Neural cell (in vitro differentiated cells): ENCODE results near the gene MMP3. TPM values are rescaled to one million over a fixed set of nuclear protein-coding genes. Genes with fewer than 3 reads are reported as not detected.
"Not testable (repeated sequence)": the region's sequence is repeated elsewhere in the genome, so short reads cannot be mapped to it uniquely, and the experiment has no call there.

ENCODE experiments used
- H2AFZ ChIP-seq: fragments of 200-600, 300-800 bp; sonication (generic), shearing (Covaris generic); 2 replicates; pipeline ENCODE4 v1.6.0; 2014; ENCODE audit warnings: low read depth, mild to moderate bottlenecking, antibody characterized with exemption, low read length, moderate library complexity
- H3F3A ChIP-seq: fragments of 200-600 bp; shearing (Covaris generic); 2 replicates; pipeline ENCODE4 v1.6.1; 2016; ENCODE audit warnings: mild to moderate bottlenecking, moderate library complexity, mixed read lengths, antibody characterized with exemption, low read length; ENCODE audit not compliant: insufficient read depth, poor library complexity, severe bottlenecking
- H3K27ac ChIP-seq: fragments of 200-600, 300-800 bp; sonication (generic), shearing (Covaris generic); 2 replicates; pipeline ENCODE4 v1.5.1; 2014; ENCODE audit warnings: mild to moderate bottlenecking, low read length, moderate library complexity
- H3K27me3 ChIP-seq: fragments of 300-800, 200-600 bp; sonication (generic), shearing (Covaris generic); 2 replicates; pipeline ENCODE4 v1.6.0; 2014; ENCODE audit warnings: mild to moderate bottlenecking, low read depth, low read length, moderate library complexity; ENCODE audit not compliant: insufficient read depth
- H3K36me3 ChIP-seq: fragments of 300-800, 200-600 bp; sonication (generic), shearing (Covaris generic); 2 replicates; pipeline ENCODE4 v1.5.1; 2014; ENCODE audit warnings: mild to moderate bottlenecking, antibody characterized with exemption, low read length, moderate library complexity; ENCODE audit not compliant: insufficient read depth
- H3K4me2 ChIP-seq: fragments of 300-800, 200-600 bp; sonication (generic), shearing (Covaris generic); 2 replicates; pipeline ENCODE4 v1.6.0; 2014; ENCODE audit warnings: mild to moderate bottlenecking, low read length
- H3K4me3 ChIP-seq: fragments of 300-800, 200-600 bp; sonication (generic), shearing (Covaris generic); 2 replicates; pipeline ENCODE4 v1.5.1; 2014; ENCODE audit warnings: mild to moderate bottlenecking, low read length, moderate library complexity
- H3K79me2 ChIP-seq: fragments of 200-600 bp; shearing (Covaris generic); replicated peaks from 2 replicates; pipeline ENCODE4 v1.6.0; 2014; ENCODE audit warnings: mild to moderate bottlenecking, low read length, moderate library complexity; ENCODE audit not compliant: insufficient read depth
- H3K9ac ChIP-seq: fragments of 300-800, 200-600 bp; sonication (generic), shearing (Covaris generic); 2 replicates; pipeline ENCODE4 v1.6.1; 2016; ENCODE audit warnings: mild to moderate bottlenecking, low read length, mixed read lengths
- H3K9me2 ChIP-seq: fragments of 200-600 bp; shearing (Covaris generic); 2 replicates; pipeline ENCODE4 v1.6.1; 2016; ENCODE audit warnings: mild to moderate bottlenecking, low read length, mixed read lengths; ENCODE audit not compliant: insufficient read depth
- H3K9me3 ChIP-seq: fragments of 200-600, 300-800 bp; sonication (generic), shearing (Covaris generic); 2 replicates; pipeline ENCODE4 v1.6.1; 2016; ENCODE audit warnings: mild to moderate bottlenecking, mixed run types, low read length, moderate library complexity, mixed read lengths
- H4K20me1 ChIP-seq: fragments of 200-600 bp; shearing (Covaris generic); 2 replicates; pipeline ENCODE4 v1.6.1; 2016; ENCODE audit warnings: mild to moderate bottlenecking, mixed run types; ENCODE audit not compliant: insufficient read depth
- EP300 ChIP-seq: fragments of 450-650 bp; conservative IDR thresholded peaks from 2 replicates; pipeline ENCODE4 v1.6.1; 2014; ENCODE audit warnings: antibody characterized with exemption, mild to moderate bottlenecking, moderate library complexity; ENCODE audit not compliant: poor library complexity, severe bottlenecking
- EZH2 ChIP-seq: fragments of 200-600, 300-800 bp; shearing (Covaris generic), sonication (generic); IDR thresholded peaks from 2 replicates; pipeline ENCODE4 v1.6.1; 2014; ENCODE audit warnings: antibody characterized with exemption, low read length, borderline replicate concordance, mild to moderate bottlenecking; ENCODE audit not compliant: insufficient read depth, poor library complexity, severe bottlenecking
- MXI1 ChIP-seq: fragments of 450-650 bp; conservative IDR thresholded peaks from 2 replicates; pipeline ENCODE4 v1.6.1; 2014; ENCODE audit warnings: antibody characterized with exemption, mild to moderate bottlenecking; ENCODE audit not compliant: poor library complexity, severe bottlenecking
- RAD21 ChIP-seq: fragments of 450-650 bp; conservative IDR thresholded peaks from 2 replicates; pipeline ENCODE4 v1.6.1; 2014; ENCODE audit warnings: antibody characterized with exemption, mild to moderate bottlenecking, moderate library complexity
- SMC3 ChIP-seq: fragments of 450-650 bp; conservative IDR thresholded peaks from 2 replicates; pipeline ENCODE4 v1.6.1; 2014; ENCODE audit warnings: antibody characterized with exemption, mild to moderate bottlenecking, moderate library complexity; ENCODE audit not compliant: poor library complexity
- TAF1 ChIP-seq: IDR thresholded peaks from 2 replicates; pipeline ENCODE4 v1.6.1; 2012; ENCODE audit warnings: low read depth
- polyA plus RNA-seq: library from polyadenylated mRNA; depleted of rRNA; stranded (reverse); fragments of >200 nt; gene quantifications from 2 replicates; pipeline ENCODE4 v1.2.3, GENCODE V29; 2014
- TF ChIP-seq, protein P1 (sequence below): IDR thresholded peaks from 2 replicates; pipeline ENCODE4 v1.6.1; 2012; ENCODE audit warnings: borderline replicate concordance

Gene MMP3
- polyA plus RNA-seq, 1 donor from 2014 or later: not detected

GRCh38 chr11:102878595-102878994, 35.2 kb upstream of the MMP3 start:
- no peaks in the 10 kb centered on the region for H4K20me1 ChIP-seq
- H3K9ac ChIP-seq: no peak overlapping the region
- H3K9me2 ChIP-seq: no peaks in the 10 kb centered on the region
- TF ChIP-seq EP300 (no peak), RAD21 (no peak), MXI1 (no peak), TAF1 (no peak), EZH2 (no peak)
- TF ChIP-seq, protein P1, sequence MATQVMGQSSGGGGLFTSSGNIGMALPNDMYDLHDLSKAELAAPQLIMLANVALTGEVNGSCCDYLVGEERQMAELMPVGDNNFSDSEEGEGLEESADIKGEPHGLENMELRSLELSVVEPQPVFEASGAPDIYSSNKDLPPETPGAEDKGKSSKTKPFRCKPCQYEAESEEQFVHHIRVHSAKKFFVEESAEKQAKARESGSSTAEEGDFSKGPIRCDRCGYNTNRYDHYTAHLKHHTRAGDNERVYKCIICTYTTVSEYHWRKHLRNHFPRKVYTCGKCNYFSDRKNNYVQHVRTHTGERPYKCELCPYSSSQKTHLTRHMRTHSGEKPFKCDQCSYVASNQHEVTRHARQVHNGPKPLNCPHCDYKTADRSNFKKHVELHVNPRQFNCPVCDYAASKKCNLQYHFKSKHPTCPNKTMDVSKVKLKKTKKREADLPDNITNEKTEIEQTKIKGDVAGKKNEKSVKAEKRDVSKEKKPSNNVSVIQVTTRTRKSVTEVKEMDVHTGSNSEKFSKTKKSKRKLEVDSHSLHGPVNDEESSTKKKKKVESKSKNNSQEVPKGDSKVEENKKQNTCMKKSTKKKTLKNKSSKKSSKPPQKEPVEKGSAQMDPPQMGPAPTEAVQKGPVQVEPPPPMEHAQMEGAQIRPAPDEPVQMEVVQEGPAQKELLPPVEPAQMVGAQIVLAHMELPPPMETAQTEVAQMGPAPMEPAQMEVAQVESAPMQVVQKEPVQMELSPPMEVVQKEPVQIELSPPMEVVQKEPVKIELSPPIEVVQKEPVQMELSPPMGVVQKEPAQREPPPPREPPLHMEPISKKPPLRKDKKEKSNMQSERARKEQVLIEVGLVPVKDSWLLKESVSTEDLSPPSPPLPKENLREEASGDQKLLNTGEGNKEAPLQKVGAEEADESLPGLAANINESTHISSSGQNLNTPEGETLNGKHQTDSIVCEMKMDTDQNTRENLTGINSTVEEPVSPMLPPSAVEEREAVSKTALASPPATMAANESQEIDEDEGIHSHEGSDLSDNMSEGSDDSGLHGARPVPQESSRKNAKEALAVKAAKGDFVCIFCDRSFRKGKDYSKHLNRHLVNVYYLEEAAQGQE: no peak
- H3K9me3 ChIP-seq: no peaks in the 10 kb centered on the region
- H3K36me3 ChIP-seq: no peaks in the 10 kb centered on the region
- H3K4me2 ChIP-seq: no peak overlapping the region
- no peaks in the 10 kb centered on the region for H3K79me2 ChIP-seq
- H2AFZ ChIP-seq: no peak overlapping the region
- no peaks in the 10 kb centered on the region for H3K27me3 ChIP-seq
- H3F3A ChIP-seq: no peaks in the 10 kb centered on the region
- no peak overlapping the region for H3K4me3 ChIP-seq
- H3K27ac ChIP-seq: no peak overlapping the region

DNA sequence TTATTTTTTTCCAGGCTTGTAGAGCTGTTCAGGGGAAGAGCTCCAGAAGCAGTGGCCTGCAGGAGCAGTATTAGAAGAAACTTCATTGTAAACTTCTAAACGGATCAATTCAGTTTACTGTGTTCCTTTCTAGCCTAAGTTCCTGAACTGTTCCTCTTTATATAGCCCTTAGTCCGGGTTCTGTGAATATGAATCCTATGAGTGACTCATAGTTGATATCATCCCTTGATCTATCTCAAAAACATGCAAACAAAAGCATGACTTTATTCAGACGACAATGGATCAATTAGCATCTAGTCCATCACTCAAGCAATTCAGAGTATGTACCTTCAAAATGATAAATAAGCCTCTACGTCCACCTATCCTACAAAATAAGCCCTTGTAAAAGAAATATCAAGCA, 31.4 kb upstream of the MMP3 start, which contains the start of gene MMP12:
MMP12 (minus strand) TSS at position 131 of the 400 bp plus-strand sequence; CDS start at position 86, 45 bp downstream.
- H2AFZ ChIP-seq: no peak within 1 kb of the TSS
- H4K20me1 ChIP-seq: no peaks in the 10 kb centered on the region
- no peaks in the 10 kb centered on the region for H3K27me3 ChIP-seq
- H3K4me3 ChIP-seq: no peak within 1 kb of the TSS
- H3K4me2 ChIP-seq: no peak within 1 kb of the TSS
- TF ChIP-seq TAF1 (no peak), SMC3 (no peak), EP300 (no peak)
- H3K36me3 ChIP-seq: no peaks in the 10 kb centered on the region
- no peaks in the 10 kb centered on the region for H3F3A ChIP-seq
- H3K27ac ChIP-seq: no peak within 1 kb of the TSS
- no peaks in the 10 kb centered on the region for H3K79me2 ChIP-seq
- H3K9me2 ChIP-seq: no peaks in the 10 kb centered on the region
- no peaks in the 10 kb centered on the region for H3K9me3 ChIP-seq
- H3K9ac ChIP-seq: no peak within 1 kb of the TSS

DNA sequence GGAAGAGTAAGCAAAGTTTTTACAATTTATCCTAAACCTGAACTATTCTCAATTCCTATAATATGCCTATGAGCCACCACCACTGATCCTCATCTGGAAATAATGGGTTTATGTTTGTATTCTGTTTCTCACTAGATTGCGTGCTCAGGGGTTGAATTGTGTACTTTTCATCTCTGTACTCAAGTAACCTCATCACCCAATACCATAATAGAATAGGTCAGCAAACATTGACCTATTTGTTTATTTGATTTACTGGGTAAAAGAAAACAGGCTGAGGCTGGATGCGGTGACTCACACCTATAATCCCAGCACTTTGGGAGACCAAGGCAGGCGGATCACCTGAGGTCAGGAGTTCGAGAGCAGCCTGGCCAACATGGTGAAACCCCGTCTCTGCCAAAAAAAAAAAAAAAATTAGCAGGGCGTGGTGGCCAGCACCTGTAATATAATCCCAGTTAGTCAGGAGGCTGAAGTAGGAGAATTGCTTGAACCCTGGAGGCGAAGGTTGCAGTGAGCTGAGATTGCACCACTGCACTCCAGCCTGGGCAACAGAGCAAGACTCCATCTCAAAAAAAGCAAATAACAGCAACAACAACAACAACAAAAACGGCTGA, 26.1 kb upstream of the MMP3 start:
- not testable (repeated sequence) for H3K9ac ChIP-seq, H3K27me3 ChIP-seq, H3K9me2 ChIP-seq, H3K4me3 ChIP-seq, H3K36me3 ChIP-seq, H3K9me3 ChIP-seq, H3K4me2 ChIP-seq, H3K27ac ChIP-seq, H3F3A ChIP-seq, H4K20me1 ChIP-seq, H2AFZ ChIP-seq, H3K79me2 ChIP-seq
